GM21367 (cell line): ENCODE measurements around the gene OAS2.

ENCODE experiments used
- ATAC-seq: cut with Tn5 transposase; IDR thresholded peaks from one replicate; pipeline ENCODE4 v1.9.1; 2021; ENCODE audit not compliant: unreplicated experiment

The OAS2 gene

GRCh38 chr12:112978163-112979040, at the start of gene OAS2:
Gene OAS2 (plus strand): TSS chr12:112978519. CDS start chr12:112978609, 90 bp downstream.
- peak; percentile 82 for ATAC-seq

- ATAC-seq = no peak
Observed at GRCh38 chr12:112928978-112929377, 49.3 kb upstream of the OAS2 start.

- ATAC-seq = no peak
Observed at GRCh38 chr12:112929715-112930114, 48.6 kb upstream of the OAS2 start.

- ATAC-seq = no peak
Observed at GRCh38 chr12:112930350-112930749, 48.0 kb upstream of the OAS2 start.

- ATAC-seq = no peak
Observed at GRCh38 chr12:112932485-112933128, 45.7 kb upstream of the OAS2 start.

GRCh38 chr12:112933129-112933505, 45.2 kb upstream of the OAS2 start:
- no peak for ATAC-seq

GRCh38 chr12:112936264-112936663, 42.1 kb upstream of the OAS2 start:
- no peak for ATAC-seq

- no peak for ATAC-seq
Observed at GRCh38 chr12:112936927-112937326, 41.4 kb upstream of the OAS2 start.

GRCh38 chr12:112937741-112938719, 40.3 kb upstream of the OAS2 start, which contains the start of gene OAS3:
Gene OAS3 (plus strand): TSS chr12:112938474. CDS start chr12:112938531, 57 bp downstream.
- ATAC-seq = peak; percentile 36

GRCh38 chr12:112938751-112939150, 39.6 kb upstream of the OAS2 start:
- ATAC-seq = no peak

- peak; percentile 62 for ATAC-seq
Observed at GRCh38 chr12:112939761-112940381, 38.4 kb upstream of the OAS2 start.

GRCh38 chr12:112941528-112942335, 36.6 kb upstream of the OAS2 start:
- no peak for ATAC-seq

- no peak for ATAC-seq
Observed at GRCh38 chr12:112942572-112942971, 35.7 kb upstream of the OAS2 start.

- no peak for ATAC-seq
Observed at GRCh38 chr12:112944024-112944690, 34.2 kb upstream of the OAS2 start.

- no peak for ATAC-seq
Observed at GRCh38 chr12:112945515-112945914, 32.8 kb upstream of the OAS2 start.

- ATAC-seq = no peak
Observed at GRCh38 chr12:112946236-112947000, 31.9 kb upstream of the OAS2 start.

GRCh38 chr12:112947314-112947713, 31.0 kb upstream of the OAS2 start:
- ATAC-seq = no peak

GRCh38 chr12:112947761-112948160, 30.6 kb upstream of the OAS2 start:
- ATAC-seq = no peak
